ENCODE data around the gene NECAB2. TPM values are rescaled to one million over a fixed set of nuclear protein-coding genes. Genes with fewer than 3 reads are reported as not detected.

NECAB2 gene
- total and polyA plus RNA-seq, 4 donors: 12.7 to 82.1 (median 46.7) TPM

GRCh38 chr16:83951544-83951943 is 16.5 kb upstream of the NECAB2 start:
- no peak for DNase-seq (ENCODE audit: low read depth in 4 of 6, low spot score in 6 of 6)
- WGBS (ENCODE audit: insufficient coverage): 30% methylated on average over 7 of the region's 8 CpGs
- H3K9me3 ChIP-seq (ENCODE audit: control insufficient read depth, insufficient read depth, low read length): no peaks in the 10 kb centered on the region
- H3K27me3 ChIP-seq (ENCODE audit: control insufficient read depth, insufficient read depth, low read length): peaks cover 7% of the 10 kb centered on the region
- H3K27ac ChIP-seq (ENCODE audit: low read depth, low read length): no peak overlapping the region
- peaks cover 15% of the 10 kb centered on the region for H3K4me1 ChIP-seq (ENCODE audit: control insufficient read depth, insufficient read depth, low read length)
- peaks cover 13% of the 10 kb centered on the region for H3K36me3 ChIP-seq (ENCODE audit: control insufficient read depth, insufficient read depth, low read length)
- no peak overlapping the region for H3K4me3 ChIP-seq (ENCODE audit: low read depth, low read length)

GRCh38 chr16:83952587-83952939 is 15.5 kb upstream of the NECAB2 start:
- 57% methylated on average over 8 of the region's 8 CpGs for WGBS (ENCODE audit: insufficient coverage)
- H3K27ac ChIP-seq (ENCODE audit: low read depth, low read length): no peak overlapping the region
- no peaks in the 10 kb centered on the region for H3K9me3 ChIP-seq (ENCODE audit: control insufficient read depth, insufficient read depth, low read length)
- H3K36me3 ChIP-seq (ENCODE audit: control insufficient read depth, insufficient read depth, low read length): peaks cover 12% of the 10 kb centered on the region
- H3K4me3 ChIP-seq (ENCODE audit: low read depth, low read length): no peak overlapping the region
- peaks cover 7% of the 10 kb centered on the region for H3K27me3 ChIP-seq (ENCODE audit: control insufficient read depth, insufficient read depth, low read length)
- no peak for DNase-seq (ENCODE audit: low read depth in 4 of 6, low spot score in 6 of 6)
- H3K4me1 ChIP-seq (ENCODE audit: control insufficient read depth, insufficient read depth, low read length): peaks cover 22% of the 10 kb centered on the region

DNA sequence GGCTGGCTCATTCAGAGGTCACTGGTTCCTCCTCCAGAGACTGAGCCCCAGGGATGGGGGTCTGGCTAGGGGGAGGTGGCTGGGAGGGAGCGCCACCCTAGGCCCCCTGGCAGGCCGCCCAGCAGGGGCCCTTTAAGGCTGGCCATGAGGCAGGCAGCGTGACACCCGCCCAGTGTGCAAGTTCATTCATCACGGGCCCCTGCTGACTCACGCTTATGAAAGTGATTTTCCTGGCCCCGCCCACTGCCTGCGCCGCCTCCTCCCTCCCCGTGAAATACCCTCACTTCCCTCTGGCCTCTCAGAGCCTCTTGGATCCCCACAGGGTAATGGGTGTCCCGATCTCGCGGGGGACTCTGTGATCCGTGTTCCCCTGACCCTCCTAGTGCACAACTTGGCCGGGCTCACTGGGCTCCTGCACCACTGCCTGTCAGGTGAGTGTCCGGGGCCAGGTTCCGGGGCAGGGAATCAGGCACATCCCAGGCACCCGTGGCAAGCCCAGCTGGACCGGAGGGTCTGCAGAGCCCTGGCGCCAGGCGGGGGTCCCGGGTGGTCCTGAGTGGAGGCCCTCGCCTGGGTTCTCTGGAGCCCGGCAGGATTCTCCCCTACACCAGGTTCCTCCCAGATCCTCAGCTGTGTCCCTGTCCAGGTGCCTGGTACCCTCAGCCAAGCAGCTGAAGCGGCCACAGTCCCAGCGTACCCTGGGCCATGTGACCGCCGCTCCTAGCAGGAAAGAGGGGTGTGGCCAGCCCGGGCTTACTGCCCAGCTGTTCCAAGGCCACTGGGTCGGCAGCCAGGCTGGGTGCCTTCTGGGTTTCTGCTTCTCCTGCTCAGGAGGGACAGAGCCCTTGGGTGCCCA is 14.9 kb upstream of the NECAB2 start, which contains the start of gene OSGIN1:
TSS of gene OSGIN1 (plus strand) at position 301 of the 856 bp plus-strand sequence. CDS start 4,432 bp downstream, outside the sequence.
- peaks cover 22% of the 10 kb centered on the region for H3K4me1 ChIP-seq (ENCODE audit: control insufficient read depth, insufficient read depth, low read length)
- H3K4me3 ChIP-seq (ENCODE audit: low read depth, low read length): peak within 1 kb of the TSS; percentile 16
- peaks cover 9% of the 10 kb centered on the region for H3K36me3 ChIP-seq (ENCODE audit: control insufficient read depth, insufficient read depth, low read length)
- WGBS (ENCODE audit: insufficient coverage): 35% methylated on average over 28 of the region's 30 CpGs
- peak in 1 of 6 donors; percentile 69 for DNase-seq (ENCODE audit: low read depth in 4 of 6, low spot score in 6 of 6)
- H3K27ac ChIP-seq (ENCODE audit: low read depth, low read length): no peak within 1 kb of the TSS
- H3K27me3 ChIP-seq (ENCODE audit: control insufficient read depth, insufficient read depth, low read length): peaks cover 7% of the 10 kb centered on the region
- H3K9me3 ChIP-seq (ENCODE audit: control insufficient read depth, insufficient read depth, low read length): no peaks in the 10 kb centered on the region

DNA sequence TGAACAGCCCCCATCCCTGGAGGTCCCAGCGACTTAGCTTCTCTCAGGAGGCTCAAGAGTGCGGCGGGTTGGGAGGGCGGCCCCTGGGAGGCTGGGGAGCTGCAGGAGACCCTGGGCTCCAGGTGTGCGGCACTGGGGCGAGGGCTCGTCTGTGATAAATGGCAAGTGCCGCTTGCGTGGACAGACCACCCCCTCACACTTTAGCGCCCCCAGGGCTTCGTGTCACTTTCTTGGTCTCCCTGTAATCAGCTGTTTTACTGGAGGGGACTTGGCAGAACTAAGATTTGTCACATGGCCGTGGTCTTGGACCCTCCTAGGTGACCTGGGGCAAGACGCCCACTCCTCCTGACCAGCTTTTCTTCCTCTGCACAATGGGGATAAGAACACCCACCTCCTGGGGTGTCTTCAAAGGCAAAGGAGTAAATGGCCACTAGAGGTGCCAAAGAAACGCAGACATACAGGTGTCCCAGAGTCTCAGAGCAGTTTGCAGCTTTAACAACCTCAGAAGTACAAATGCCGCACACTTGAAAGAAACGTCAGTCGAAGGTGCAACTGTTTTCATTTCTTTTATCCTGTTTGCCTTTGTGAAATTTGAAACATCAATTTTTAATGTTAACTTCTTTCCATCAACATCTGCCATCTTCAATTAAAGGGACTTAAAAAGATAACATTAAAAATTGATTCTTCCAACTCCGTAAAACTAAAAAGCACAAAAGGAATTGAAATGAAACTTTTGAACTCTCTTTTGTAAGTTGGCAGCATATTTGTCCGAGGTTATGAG is 14.1 kb upstream of the NECAB2 start:
- Histone ChIP-seq H3K36me3 (ENCODE audit: control insufficient read depth, insufficient read depth, low read length) (peaks cover 5% of the 10 kb centered on the region), H3K27ac (ENCODE audit: low read depth, low read length) (no peak overlapping the region), H3K4me1 (ENCODE audit: control insufficient read depth, insufficient read depth, low read length) (peaks cover 22% of the 10 kb centered on the region), H3K9me3 (ENCODE audit: control insufficient read depth, insufficient read depth, low read length) (no peaks in the 10 kb centered on the region), H3K27me3 (ENCODE audit: control insufficient read depth, insufficient read depth, low read length) (peaks cover 7% of the 10 kb centered on the region), H3K4me3 (ENCODE audit: low read depth, low read length) (no peak overlapping the region)
- 78% methylated on average over 7 of the region's 19 CpGs for WGBS (ENCODE audit: insufficient coverage)
- peak in 1 of 6 donors; percentile 41 for DNase-seq (ENCODE audit: low read depth in 4 of 6, low spot score in 6 of 6)

DNA sequence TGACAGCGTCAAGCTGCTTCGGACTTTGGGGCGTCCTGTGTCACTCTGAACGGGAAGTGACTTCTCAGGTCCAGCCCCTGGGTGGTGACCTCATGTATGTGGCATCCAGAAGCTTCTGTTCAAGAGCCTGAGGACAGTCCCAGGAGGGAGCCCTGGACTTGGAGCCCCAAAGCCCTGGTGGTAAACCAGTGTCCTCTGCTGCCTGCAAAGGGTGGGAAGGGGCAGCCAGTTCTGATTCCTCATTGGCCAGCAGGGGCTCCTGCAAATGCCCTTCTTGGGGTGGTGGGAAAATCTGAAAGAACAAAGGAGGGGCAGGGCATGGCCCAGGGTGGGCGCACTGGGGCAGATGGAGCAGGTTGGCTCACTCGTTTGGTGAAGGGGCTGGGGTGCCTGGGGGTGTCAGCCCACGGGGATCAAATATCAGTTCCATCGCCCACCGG is 13.4 kb upstream of the NECAB2 start:
- Histone ChIP-seq H3K4me3 (ENCODE audit: low read depth, low read length) (no peak overlapping the region), H3K27me3 (ENCODE audit: control insufficient read depth, insufficient read depth, low read length) (peaks cover 7% of the 10 kb centered on the region), H3K4me1 (ENCODE audit: control insufficient read depth, insufficient read depth, low read length) (peaks cover 22% of the 10 kb centered on the region), H3K36me3 (ENCODE audit: control insufficient read depth, insufficient read depth, low read length) (peaks cover 3% of the 10 kb centered on the region), H3K9me3 (ENCODE audit: control insufficient read depth, insufficient read depth, low read length) (no peaks in the 10 kb centered on the region), H3K27ac (ENCODE audit: low read depth, low read length) (no peak overlapping the region)
- 84% methylated on average over 8 of the region's 9 CpGs for WGBS (ENCODE audit: insufficient coverage)
- DNase-seq (ENCODE audit: low read depth in 4 of 6, low spot score in 6 of 6): no peak

- H3K36me3 ChIP-seq (ENCODE audit: control insufficient read depth, insufficient read depth, low read length): peaks cover 7% of the 10 kb centered on the region
- DNase-seq (ENCODE audit: low read depth in 4 of 6, low spot score in 6 of 6): no peak
- no peak overlapping the region for H3K27ac ChIP-seq (ENCODE audit: low read depth, low read length)
- WGBS (ENCODE audit: insufficient coverage): 82% methylated on average over 12 of the region's 23 CpGs
- peaks cover 22% of the 10 kb centered on the region for H3K4me1 ChIP-seq (ENCODE audit: control insufficient read depth, insufficient read depth, low read length)
- no peaks in the 10 kb centered on the region for H3K9me3 ChIP-seq (ENCODE audit: control insufficient read depth, insufficient read depth, low read length)
- peaks cover 7% of the 10 kb centered on the region for H3K27me3 ChIP-seq (ENCODE audit: control insufficient read depth, insufficient read depth, low read length)
- H3K4me3 ChIP-seq (ENCODE audit: low read depth, low read length): no peak overlapping the region
Measured at GRCh38 chr16:83955218-83956130, 12.6 kb upstream of the NECAB2 start.

DNA sequence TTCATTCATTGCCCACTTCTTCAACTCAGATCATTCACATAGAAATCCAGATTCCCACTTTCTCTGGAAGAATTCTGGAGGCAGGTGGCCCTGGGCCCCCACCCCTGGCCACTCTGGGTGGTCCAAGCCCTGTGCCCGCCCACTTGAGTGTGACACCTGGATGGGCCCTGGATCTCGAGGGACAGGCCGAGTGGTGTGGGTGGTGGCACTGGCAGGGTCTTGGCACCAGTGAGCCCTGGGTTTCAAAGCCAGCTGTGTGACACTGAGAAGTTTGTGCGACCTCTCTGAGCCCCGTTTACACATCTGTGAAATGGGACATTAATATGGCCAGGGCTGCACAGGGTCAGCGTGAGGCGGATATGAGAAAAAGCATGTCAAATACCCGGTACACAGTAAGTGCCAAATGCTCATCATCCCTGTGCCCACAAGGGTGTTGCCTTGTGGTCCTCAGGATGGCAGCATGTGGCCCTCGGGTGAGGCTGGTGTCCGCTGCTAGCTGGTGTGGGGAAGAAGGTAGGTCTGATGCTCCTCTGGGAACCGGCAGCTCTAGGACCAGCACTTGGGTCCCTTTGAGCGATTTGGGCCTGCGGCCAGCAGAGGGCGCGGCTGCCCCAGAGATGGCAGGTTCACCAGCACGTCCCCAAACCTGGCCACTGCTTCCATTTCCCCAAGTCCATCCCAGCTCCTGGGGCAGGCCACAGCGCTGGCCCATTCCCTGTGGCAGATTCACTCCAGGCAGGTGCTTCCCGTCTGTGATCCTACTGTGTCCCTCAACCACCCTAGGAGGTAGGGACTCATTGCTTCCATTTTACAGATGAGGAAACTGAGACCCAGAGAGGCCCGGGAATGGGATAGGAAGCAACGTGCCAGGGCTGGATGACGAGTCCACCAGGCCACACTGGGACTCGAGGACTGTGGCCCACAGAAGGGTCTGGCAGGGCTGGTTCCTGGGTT is 11.4 kb upstream of the NECAB2 start:
- no peak overlapping the region for H3K4me3 ChIP-seq (ENCODE audit: low read depth, low read length)
- H3K4me1 ChIP-seq (ENCODE audit: control insufficient read depth, insufficient read depth, low read length): peaks cover 22% of the 10 kb centered on the region
- no peak overlapping the region for H3K27ac ChIP-seq (ENCODE audit: low read depth, low read length)
- DNase-seq (ENCODE audit: low read depth in 4 of 6, low spot score in 6 of 6): peak in 5 of 6 donors; percentile 43 to 91 (median 48)
- 50% methylated on average over 22 of the region's 22 CpGs for WGBS (ENCODE audit: insufficient coverage)
- peaks cover 12% of the 10 kb centered on the region for H3K36me3 ChIP-seq (ENCODE audit: control insufficient read depth, insufficient read depth, low read length)
- H3K9me3 ChIP-seq (ENCODE audit: control insufficient read depth, insufficient read depth, low read length): no peaks in the 10 kb centered on the region
- H3K27me3 ChIP-seq (ENCODE audit: control insufficient read depth, insufficient read depth, low read length): peaks cover 7% of the 10 kb centered on the region

DNA sequence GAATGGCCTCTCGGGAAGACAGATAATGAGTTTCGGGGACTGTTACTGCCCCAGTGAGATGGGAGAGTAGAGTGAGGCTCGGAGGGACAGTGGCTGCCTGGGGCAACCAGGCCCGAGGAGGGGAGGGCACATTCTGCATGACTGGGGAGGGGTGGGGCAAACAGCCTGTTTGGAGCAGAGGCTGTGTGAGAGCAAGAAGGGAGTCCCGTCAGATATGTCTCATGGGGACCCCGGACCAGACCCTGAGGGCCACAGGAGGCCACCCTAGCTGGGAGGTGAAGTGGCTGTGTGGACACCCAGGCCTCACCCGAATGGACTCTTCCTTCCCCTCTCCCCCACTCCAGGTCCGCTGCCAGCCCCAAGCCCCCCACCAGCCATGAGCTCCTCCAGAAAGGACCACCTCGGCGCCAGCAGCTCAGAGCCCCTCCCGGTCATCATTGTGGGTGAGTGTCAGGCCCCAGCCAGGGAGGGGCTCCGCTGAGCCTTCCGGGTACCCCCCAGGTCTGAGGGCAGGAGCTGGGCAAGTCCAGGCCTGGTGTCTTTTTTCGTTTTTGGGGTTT is 10.7 kb upstream of the NECAB2 start:
- Histone ChIP-seq H3K4me3 (ENCODE audit: low read depth, low read length) (no peak overlapping the region), H3K9me3 (ENCODE audit: control insufficient read depth, insufficient read depth, low read length) (no peaks in the 10 kb centered on the region), H3K36me3 (ENCODE audit: control insufficient read depth, insufficient read depth, low read length) (peaks cover 12% of the 10 kb centered on the region), H3K27me3 (ENCODE audit: control insufficient read depth, insufficient read depth, low read length) (peaks cover 7% of the 10 kb centered on the region), H3K4me1 (ENCODE audit: control insufficient read depth, insufficient read depth, low read length) (peaks cover 22% of the 10 kb centered on the region), H3K27ac (ENCODE audit: low read depth, low read length) (no peak overlapping the region)
- 84% methylated on average over 8 of the region's 14 CpGs for WGBS (ENCODE audit: insufficient coverage)
- no peak for DNase-seq (ENCODE audit: low read depth in 4 of 6, low spot score in 6 of 6)
